Prostate gland (tissue), 2 donors: Measurements from ENCODE around the gene SLC15A2.
"Not testable (repeated sequence)": the region's sequence is repeated elsewhere in the genome, so short reads cannot be mapped to it uniquely, and the experiment has no call there.

Experiments used
- CTCF ChIP-seq, 4 experiments: fragments of 200-600 bp in 2 of 4; fragments of 450-650 bp in 2 of 4; sonication (generic) in 2 of 4; IDR thresholded peaks; 1 replicate in 3 of 4; 2 replicates in 1 of 4; pipeline ENCODE4 v1.5.1; 2016 to 2019; ENCODE audit warnings: antibody characterized with exemption in 4 of 4, mild to moderate bottlenecking in 2 of 4, moderate library complexity in 2 of 4
- POLR2A ChIP-seq: fragments of 450-650 bp; IDR thresholded peaks from one replicate; pipeline ENCODE4 v1.6.1; 2016; ENCODE audit warnings: antibody characterized with exemption, mild to moderate bottlenecking

- TF ChIP-seq CTCF (IDR thresholded peaks at IDR 0.05); POLR2A: not testable (repeated sequence)
Observed at GRCh38 chr3:121857778-121858177, 36.4 kb upstream of the SLC15A2 start.
